IPS DF 19.7 (cell line): ENCODE results near the gene MAPK8IP3.

Experiments
- DNase-seq: peaks from one replicate; pipeline ENCODE4 v3.0.0-alpha.2; 2013; ENCODE audit warnings: low read depth, low spot score

MAPK8IP3 gene

GRCh38 chr16:1705688-1706385 lies at the start of gene MAPK8IP3:
MAPK8IP3 (plus strand) TSS chr16:1706195; CDS start chr16:1706340, 145 bp downstream.
- DNase-seq = no peak

DNA sequence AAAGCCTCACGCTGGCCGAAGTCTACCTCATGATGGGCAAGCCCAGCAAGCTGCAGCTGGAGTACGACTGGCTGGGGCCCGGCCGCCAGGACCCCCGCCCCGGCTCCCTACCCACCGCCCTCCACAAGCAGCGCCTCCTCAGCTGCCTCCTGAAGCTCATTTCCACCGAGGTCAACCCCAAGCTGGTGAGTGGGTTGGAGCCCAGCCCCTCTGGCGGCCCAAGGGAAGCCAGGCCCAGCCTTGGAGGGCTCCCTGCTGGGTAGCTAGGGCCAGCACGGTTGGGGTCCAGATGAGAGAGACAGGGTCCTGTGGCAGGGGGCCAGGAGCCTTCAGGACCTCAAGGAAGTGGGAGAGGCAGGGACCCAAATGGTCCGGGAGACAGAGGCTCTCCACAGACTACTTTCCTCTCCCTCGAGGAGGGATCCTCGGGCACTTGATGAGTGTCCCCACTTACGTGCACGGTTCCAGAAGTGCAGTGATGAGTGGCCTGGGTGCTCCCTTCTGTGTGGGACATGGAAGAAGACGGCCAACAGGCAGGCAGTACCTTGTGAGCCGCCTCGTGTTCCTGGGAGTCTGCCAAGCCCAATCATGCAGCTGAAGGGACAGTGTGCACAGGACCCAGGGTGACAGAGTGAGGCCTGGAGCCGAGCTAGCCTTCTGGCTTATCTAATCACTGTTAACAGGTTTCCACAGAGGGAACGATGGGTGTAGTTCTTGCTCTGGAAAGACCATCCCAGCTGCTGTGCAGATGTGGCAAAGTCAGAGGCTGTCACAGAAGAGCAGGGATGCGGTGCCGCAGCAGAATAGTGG lies 49.0 kb upstream of the MAPK8IP3 start:
- DNase-seq = no peak

- DNase-seq = no peak
These were observed 48.2 kb upstream of the MAPK8IP3 start for GRCh38 chr16:1657841-1658240.

- DNase-seq = no peak
These were observed 47.0 kb upstream of the MAPK8IP3 start for GRCh38 chr16:1659031-1659430.

- no peak for DNase-seq
These were observed 44.2 kb upstream of the MAPK8IP3 start for GRCh38 chr16:1661826-1662225.

GRCh38 chr16:1662543-1662942 lies 43.5 kb upstream of the MAPK8IP3 start:
- DNase-seq = no peak

- DNase-seq = no peak
These were observed 40.2 kb upstream of the MAPK8IP3 start for GRCh38 chr16:1665829-1666228.

DNA sequence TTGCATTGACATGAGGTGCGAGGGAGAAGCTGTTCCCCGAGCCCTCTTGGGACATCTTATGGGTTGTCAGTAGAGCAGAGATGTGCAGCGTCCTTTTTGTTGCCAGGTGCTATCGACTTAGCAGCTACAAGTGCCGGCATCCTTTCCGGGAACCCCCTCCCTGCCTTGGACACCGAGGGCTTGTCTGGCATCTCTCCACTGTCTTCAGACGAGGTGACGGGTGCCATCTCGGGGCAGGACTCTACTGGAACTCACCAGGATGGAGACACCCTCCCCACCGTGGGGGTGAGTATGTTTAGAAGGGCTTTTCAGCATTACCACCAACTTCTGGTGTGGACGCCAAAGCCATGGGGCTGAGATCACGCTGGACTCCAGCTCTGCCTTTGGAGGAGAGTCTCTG lies 39.7 kb upstream of the MAPK8IP3 start:
- no peak for DNase-seq

DNA sequence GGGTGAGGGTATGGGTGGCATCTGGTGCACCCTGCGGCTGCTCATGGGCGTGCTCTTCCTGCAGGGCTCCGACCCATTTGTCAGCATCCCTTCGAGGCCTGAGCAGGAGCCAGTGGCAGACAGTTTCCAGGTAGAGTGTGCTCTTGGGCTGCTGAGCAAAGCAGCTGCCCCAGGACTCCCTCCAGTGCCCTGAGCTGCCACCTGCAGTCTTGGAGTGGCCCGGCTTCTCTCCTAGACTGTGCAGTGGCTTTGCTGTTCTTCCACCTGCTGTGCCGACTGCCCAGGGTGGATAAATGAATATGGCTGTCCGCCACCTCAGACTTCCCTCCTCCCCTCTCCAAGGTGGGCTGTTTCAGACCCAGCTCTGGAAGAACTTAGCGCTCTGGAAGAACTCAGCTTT lies 38.7 kb upstream of the MAPK8IP3 start:
- no peak for DNase-seq

GRCh38 chr16:1667916-1668315 lies 38.1 kb upstream of the MAPK8IP3 start:
- no peak for DNase-seq

GRCh38 chr16:1668612-1669319 lies 37.2 kb upstream of the MAPK8IP3 start:
- no peak for DNase-seq

GRCh38 chr16:1669698-1670097 lies 36.3 kb upstream of the MAPK8IP3 start:
- no peak for DNase-seq

DNA sequence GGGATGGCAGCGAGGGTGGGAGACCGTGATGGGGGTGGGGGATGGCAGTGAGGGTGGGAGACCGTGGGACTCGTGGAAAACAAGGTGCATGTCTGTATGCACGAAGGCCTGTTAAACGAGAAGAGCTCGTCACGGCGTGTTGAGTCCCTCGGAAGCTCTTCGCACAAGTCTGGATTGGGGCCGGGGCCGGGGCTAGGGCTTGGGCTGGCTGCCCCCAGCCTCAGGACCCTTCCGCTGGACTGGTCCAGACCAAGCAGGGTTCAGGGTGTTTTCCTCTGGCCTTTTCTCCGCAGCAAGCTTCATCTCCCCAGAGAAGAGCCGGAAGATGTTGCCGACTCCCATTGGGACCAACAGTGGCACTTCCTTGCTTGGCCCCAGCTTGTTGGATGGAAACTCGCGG lies 35.6 kb upstream of the MAPK8IP3 start:
- no peak for DNase-seq

DNA sequence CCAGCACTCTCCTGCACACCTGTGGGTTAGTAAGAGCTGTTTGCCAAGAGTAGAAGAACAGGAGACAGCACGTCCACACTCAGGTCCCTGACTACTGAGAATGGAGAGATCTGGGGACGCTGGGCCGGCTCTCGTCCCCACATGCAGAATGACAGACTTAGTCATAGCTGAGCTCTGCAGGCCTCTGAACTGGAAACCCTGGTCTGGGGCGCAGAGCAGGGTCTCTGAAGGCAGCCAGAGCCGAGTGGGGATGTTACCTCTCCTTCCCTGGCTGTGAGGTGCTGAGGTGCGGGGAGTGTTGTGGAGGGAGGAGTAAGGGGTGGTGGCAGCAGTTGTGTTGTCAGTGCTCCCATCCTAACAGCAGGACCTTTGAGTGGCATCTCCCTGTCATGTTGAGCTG lies 35.1 kb upstream of the MAPK8IP3 start:
- no peak for DNase-seq

DNA sequence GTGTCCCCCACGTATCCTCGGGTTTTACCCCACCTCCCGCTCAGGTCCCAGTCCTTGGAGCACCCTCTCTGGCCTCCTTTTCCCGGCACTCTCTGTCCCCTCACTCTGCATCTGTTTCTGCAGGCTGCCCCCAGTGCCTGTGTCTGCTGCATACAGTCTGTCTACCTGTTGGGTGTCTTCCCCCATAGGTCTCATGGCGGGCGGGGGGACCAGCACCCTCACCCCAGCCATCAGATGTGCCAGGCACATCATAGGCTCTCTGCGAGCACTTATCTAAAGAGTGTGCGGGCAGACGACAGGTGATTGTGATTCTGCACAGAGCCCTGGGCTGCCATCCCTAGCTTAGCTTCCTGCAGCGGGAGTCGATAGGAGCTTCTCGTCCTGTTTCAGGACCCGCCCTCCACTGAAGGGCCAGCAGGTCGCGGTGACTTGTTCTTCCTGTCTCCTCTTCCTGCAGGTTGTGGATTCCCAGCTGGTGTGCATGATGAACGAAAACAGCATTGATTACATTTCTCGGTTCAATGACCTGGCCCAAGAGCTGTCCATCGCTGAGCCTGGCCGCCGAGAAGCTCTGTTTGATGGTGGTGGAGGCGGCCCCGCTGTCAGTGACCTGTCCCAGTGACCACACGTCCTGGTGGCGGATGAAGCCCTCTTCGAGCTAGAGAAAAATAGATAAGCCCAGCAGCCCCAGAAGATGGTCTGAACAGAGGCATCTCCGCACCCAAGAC lies 32.4 kb upstream of the MAPK8IP3 start:
- no peak for DNase-seq

DNA sequence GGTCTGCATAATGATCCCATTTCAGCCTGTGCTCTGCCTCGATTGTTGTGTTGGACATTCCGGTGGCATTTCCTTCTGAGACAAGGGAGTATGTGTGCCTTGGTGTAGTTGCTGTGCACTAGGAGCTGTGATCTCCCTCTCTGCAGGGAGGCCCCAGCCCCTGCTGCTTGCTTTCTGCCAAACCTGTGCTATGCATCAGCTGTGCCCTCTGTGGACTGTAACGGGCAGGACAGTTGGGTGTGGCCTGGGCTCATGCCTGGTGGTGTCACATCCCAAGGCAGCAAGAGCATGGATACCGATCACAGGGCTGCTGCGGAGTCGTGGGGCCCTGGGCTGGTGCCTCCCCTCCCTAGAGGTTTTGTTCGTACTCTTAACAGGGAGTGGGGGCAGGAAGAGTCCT lies 31.7 kb upstream of the MAPK8IP3 start:
- DNase-seq = no peak

GRCh38 chr16:1674751-1675664 lies 31.0 kb upstream of the MAPK8IP3 start:
- DNase-seq = no peak

- DNase-seq = no peak
These were observed 29.3 kb upstream of the MAPK8IP3 start for GRCh38 chr16:1676661-1677060.

DNA sequence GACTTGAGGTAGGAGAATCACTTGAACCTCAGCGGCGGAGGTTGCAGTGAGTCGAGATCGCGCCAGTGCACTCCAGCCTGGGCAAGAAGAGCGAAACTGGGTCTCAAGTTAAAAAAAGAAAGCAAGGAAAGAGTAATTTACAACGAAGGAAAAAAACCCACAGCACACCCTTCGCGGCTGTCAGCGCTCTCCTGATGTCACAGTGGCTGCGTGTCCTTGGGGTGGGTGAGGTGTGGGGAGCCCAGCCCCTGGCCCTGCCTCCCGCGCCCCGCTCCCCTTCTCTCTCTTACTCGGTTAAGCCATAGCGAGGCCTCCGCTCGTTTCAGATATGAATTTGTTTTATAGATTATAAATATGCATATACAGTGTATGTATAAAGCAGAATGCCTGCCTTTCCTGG lies 28.7 kb upstream of the MAPK8IP3 start:
- no peak for DNase-seq

GRCh38 chr16:1677942-1678499 lies 28.0 kb upstream of the MAPK8IP3 start, which contains the start of gene JPT2:
JPT2 (plus strand) TSS chr16:1678279; CDS start chr16:1678313, 34 bp downstream.
- DNase-seq = peak; percentile 82
